ENCODE measurements around the gene TRPV6.

GRCh38 chr7:142836426-142836825 is 49.1 kb downstream of the TRPV6 start:
- no peak for TF ChIP-seq CTCF (conservative IDR thresholded peaks at IDR 0.05 in 1 of 2, IDR thresholded peaks at IDR 0.05 in 1 of 2; ENCODE audit: low read depth in 1 of 2, low read length in 2 of 2)
- no peak for TF ChIP-seq EZH2 (IDR thresholded peaks at IDR 0.05; ENCODE audit: low read length, missing control alignments)

All from fibroblast of lung (primary cell).